Measurements from ENCODE around the gene INVS.

GRCh38 chr9:100222674-100223073 is 123.6 kb downstream of the INVS start:
- peak in 1 of 4 experiments; percentile 44 for TF ChIP-seq CTCF (IDR thresholded peaks at IDR 0.05)
- TF ChIP-seq POLR2AphosphoS5 (IDR thresholded peaks at IDR 0.05) = no peak

All from prostate gland (tissue), 2 donors.